Left lung (tissue), 10 donors: Measurements from ENCODE around the gene USP6NL. TPM values are rescaled to one million over a fixed set of nuclear protein-coding genes. Genes with fewer than 3 reads are reported as not detected.

Source experiments
- ATAC-seq: fragments of 200-7000 bp; cut with Tn5 transposase; one replicate; pipeline ENCODE4 v1.9.1; 2020; ENCODE audit warnings: moderate library complexity
- DNase-seq, 4 donors: peaks; one replicate each; pipeline ENCODE4 v3.0.0-alpha.2; 2013 to 2020
- H3K27ac ChIP-seq, 2 donors: fragments of 200-600 bp; sonication (generic) in 1 of 2; one replicate each; pipeline versions ENCODE4 v1.5.0 to v1.8.0; 2020 to 2021
- H3K27me3 ChIP-seq, 2 donors: fragments of 200-600 bp; sonication (generic) in 1 of 2; one replicate each; pipeline versions ENCODE4 v1.5.0 to v1.8.0; 2020 to 2021
- H3K36me3 ChIP-seq, 2 donors: fragments of 200-600 bp; sonication (generic) in 1 of 2; one replicate each; pipeline versions ENCODE4 v1.5.0 to v1.8.0; 2020 to 2021
- H3K4me1 ChIP-seq, 2 donors: fragments of 200-600 bp; one replicate each; pipeline ENCODE4 v1.8.0; 2021
- H3K4me3 ChIP-seq, 2 donors: fragments of 200-600 bp; sonication (generic) in 1 of 2; one replicate each; pipeline versions ENCODE4 v1.5.0 to v1.8.0; 2020 to 2021; ENCODE audit warnings: mild to moderate bottlenecking in 1 of 2
- H3K9me3 ChIP-seq, 2 donors: fragments of 200-600 bp; sonication (generic) in 1 of 2; one replicate each; pipeline versions ENCODE4 v1.5.0 to v1.8.0; 2020 to 2021
- CTCF ChIP-seq, 2 donors: fragments of 200-600 bp; sonication (generic) in 1 of 2; IDR thresholded peaks; one replicate each; pipeline versions ENCODE4 v1.5.0 to v1.8.0; 2021; ENCODE audit warnings: antibody characterized with exemption in 2 of 2
- intact Hi-C, 2 donors: fragments of 100-400 bp; cut with DNase I; formaldehyde crosslinking; loops; one replicate each; pipeline versions ENCODE4 v1.11.2 to v1.14.2; 2022
- polyA plus RNA-seq, 6 donors: library from polyadenylated mRNA; unstranded; fragments of 120-200 nt; gene quantifications; one replicate each; pipeline ENCODE4 v1.2.1, GENCODE V29; 2013; ENCODE audit not compliant: insufficient read length in 6 of 6
- total RNA-seq, 2 donors: library from RNA; stranded (reverse); fragmentation: NEBNext Ultra II Directional; extraction: Animal tissue kit (Norgen Biotek cat#: 25700); gene quantifications; one replicate each; pipeline ENCODE4 v1.2.1, GENCODE V29; 2021
- donor health status: DM: no; HTN: yes; CAD: no.
- donor health status: DM: no; HTN: no; CAD: no.

The USP6NL gene
- total and polyA plus RNA-seq, 8 donors, result 16.0 to 25.6 (median 24.0) TPM

GRCh38 chr10:11569471-11569870, 42.0 kb downstream of the USP6NL start:
- intact Hi-C loops, result no loop called here
- no peak for ATAC-seq
- Histone ChIP-seq H3K4me1 (peaks cover 0 to 18% of the 10 kb centered on the region in 2 donors), H3K9me3 (no peaks in the 10 kb centered on the region), H3K27me3 (no peaks in the 10 kb centered on the region), H3K4me3 (no peak overlapping the region), H3K27ac (no peak overlapping the region), H3K36me3 (no peaks in the 10 kb centered on the region)
- TF ChIP-seq CTCF (IDR thresholded peaks at IDR 0.05), result no peak
- DNase-seq, result no peak

- no peak for TF ChIP-seq CTCF (IDR thresholded peaks at IDR 0.05)
- Histone ChIP-seq H3K36me3 (no peaks in the 10 kb centered on the region), H3K27ac (no peak overlapping the region), H3K9me3 (no peaks in the 10 kb centered on the region), H3K27me3 (no peaks in the 10 kb centered on the region), H3K4me1 (peaks cover 3 to 21% of the 10 kb centered on the region in 2 donors), H3K4me3 (no peak overlapping the region)
- intact Hi-C loops, result no loop called here
- DNase-seq (no peak), ATAC-seq (no peak)
Observed at GRCh38 chr10:11568578-11568977, 42.9 kb downstream of the USP6NL start.

GRCh38 chr10:11564741-11565140, 46.7 kb downstream of the USP6NL start:
- no peak for ATAC-seq
- Histone ChIP-seq H3K36me3 (no peaks in the 10 kb centered on the region), H3K27ac (no peak overlapping the region), H3K9me3 (no peaks in the 10 kb centered on the region), H3K4me3 (no peak overlapping the region), H3K4me1 (peaks cover 3 to 39% of the 10 kb centered on the region in 2 donors), H3K27me3 (no peaks in the 10 kb centered on the region)
- DNase-seq, result no peak
- no peak for TF ChIP-seq CTCF (IDR thresholded peaks at IDR 0.05)
- intact Hi-C loops, result no loop called here

- Histone ChIP-seq H3K4me1 (peaks cover 3 to 42% of the 10 kb centered on the region in 2 donors), H3K36me3 (no peaks in the 10 kb centered on the region), H3K4me3 (no peak overlapping the region), H3K9me3 (no peaks in the 10 kb centered on the region), H3K27me3 (no peaks in the 10 kb centered on the region), H3K27ac (no peak overlapping the region)
- DNase-seq (no peak), ATAC-seq (no peak)
- TF ChIP-seq CTCF (IDR thresholded peaks at IDR 0.05), result no peak
- intact Hi-C loops, result no loop called here
Observed at GRCh38 chr10:11563936-11564335, 47.5 kb downstream of the USP6NL start.

GRCh38 chr10:11562888-11563287, 48.6 kb downstream of the USP6NL start:
- TF ChIP-seq CTCF (IDR thresholded peaks at IDR 0.05), result no peak
- no peaks in the 10 kb centered on the region for H3K9me3 ChIP-seq
- H3K4me1 ChIP-seq, result peaks cover 3 to 42% of the 10 kb centered on the region in 2 donors
- H3K27me3 ChIP-seq, result no peaks in the 10 kb centered on the region
- ATAC-seq (no peak), DNase-seq (no peak)
- H3K36me3 ChIP-seq, result no peaks in the 10 kb centered on the region
- H3K4me3 ChIP-seq, result no peak overlapping the region
- intact Hi-C loops, result no loop called here
- H3K27ac ChIP-seq, result no peak overlapping the region
